GM12878 (cell line): ENCODE results near the gene RCOR2. TPM values are rescaled to one million over a fixed set of nuclear protein-coding genes. Genes with fewer than 3 reads are reported as not detected.
"Not testable (repeated sequence)": the region's sequence is repeated elsewhere in the genome, so short reads cannot be mapped to it uniquely, and the experiment has no call there.

Experiments
- ATAC-seq: fragments of 200-7000 bp; cut with Tn5 transposase; 3 replicates; pipeline ENCODE4 v1.9.1; 2020; ENCODE audit warnings: mild to moderate bottlenecking, moderate library complexity
- BruUV-seq: library from RNA; stranded (reverse); fragments of 400-500 nt; replicated peaks from 2 replicates; lab custom pipeline; 2021; lab: Mats Ljungman, UMichigan
- CTCF ChIA-PET: fragments of 300-600 bp; sonication (Branson Sonifier 250); formaldehyde crosslinking; extraction: SDS; loops from one replicate; lab custom pipeline; 2021; ENCODE audit warnings: inconsistent platforms; lab: Yijun Ruan, JAX
- POLR2A ChIA-PET: fragments of 350-600 bp; formaldehyde crosslinking; extraction: SDS; loops from one replicate; lab custom pipeline; 2021; ENCODE audit warnings: inconsistent platforms; lab: Charles Lee
- RAD21 ChIA-PET: fragments of 300-600 bp; sonication (Branson Sonifier 250); formaldehyde crosslinking; loops from one replicate; lab custom pipeline; 2023; ENCODE audit warnings: antibody characterized with exemption; ENCODE audit not compliant: unreplicated experiment; lab: Charles Lee
- SMC1A ChIA-PET: fragments of 300-600 bp; sonication (Branson Sonifier 250); formaldehyde crosslinking; loops from one replicate; lab custom pipeline; 2023; ENCODE audit not compliant: unreplicated experiment, uncharacterized antibody; lab: Charles Lee
- DNase-seq: peaks from one replicate; pipeline ENCODE4 v3.0.0-alpha.2; 2011; ENCODE audit warnings: low read depth, low spot score
- FAIRE-seq: peaks from 3 replicates; lab custom pipeline; 2011; peaks lifted over from hg19 to GRCh38; lab: Jason Lieb, UNC
- H2AFZ ChIP-seq: 2 replicates; pipeline ENCODE4 v1.6.0; 2011; ENCODE audit warnings: low read depth, low read length, control low read depth; ENCODE audit not compliant: control insufficient read depth
- H3K27ac ChIP-seq: 2 replicates; pipeline ENCODE4 v1.5.1; 2011; ENCODE audit warnings: control low read depth; ENCODE audit not compliant: control insufficient read depth, insufficient read depth
- H3K27me3 ChIP-seq, 2 experiments: replicated peaks in 1 of 2; 2 replicates each; pipeline versions ENCODE4 v1.6.0 to v1.6.1; 2011; ENCODE audit warnings: low read length in 1 of 2; ENCODE audit not compliant: control insufficient read depth in 2 of 2, insufficient read depth in 2 of 2
- H3K36me3 ChIP-seq, 2 experiments: 2 replicates each; pipeline ENCODE4 v1.5.1; 2011; ENCODE audit warnings: low read length in 1 of 2; ENCODE audit not compliant: control insufficient read depth in 2 of 2, insufficient read depth in 2 of 2
- H3K4me1 ChIP-seq: 2 replicates; pipeline ENCODE4 v1.6.1; 2011; ENCODE audit warnings: mild to moderate bottlenecking, low read length, moderate library complexity, mixed read lengths; ENCODE audit not compliant: control insufficient read depth, insufficient read depth
- H3K4me2 ChIP-seq: 2 replicates; pipeline ENCODE4 v1.6.0; 2011; ENCODE audit warnings: control low read depth; ENCODE audit not compliant: control insufficient read depth, insufficient read depth
- H3K4me3 ChIP-seq: fragments of 200-600 bp; sonication (generic); 2 replicates; pipeline ENCODE4 v1.5.1; 2016
- H3K79me2 ChIP-seq: 2 replicates; pipeline ENCODE4 v1.6.0; 2011; ENCODE audit warnings: low read length; ENCODE audit not compliant: control insufficient read depth, insufficient read depth
- H3K9ac ChIP-seq: 2 replicates; pipeline ENCODE4 v1.8.0; 2011; ENCODE audit warnings: low read length, control low read depth, mixed read lengths; ENCODE audit not compliant: control insufficient read depth, insufficient read depth
- H3K9me3 ChIP-seq: replicated peaks from 3 replicates; pipeline ENCODE4 v1.5.1; 2011; ENCODE audit warnings: mild to moderate bottlenecking, low read length; ENCODE audit not compliant: control insufficient read depth, insufficient read depth
- H4K20me1 ChIP-seq: 2 replicates; pipeline ENCODE4 v1.6.0; 2011; ENCODE audit not compliant: control insufficient read depth, insufficient read depth
- NKRF ChIP-seq: fragments of 450-650 bp; conservative IDR thresholded peaks from 2 replicates; pipeline ENCODE4 v1.6.1; 2017; ENCODE audit warnings: mild to moderate bottlenecking, moderate library complexity
- WGBS: methylation state at CpG from one replicate; pipeline ENCODE4 v1.1.6; 2016; ENCODE audit warnings: low lambda C conversion rate; ENCODE audit not compliant: insufficient replicate concordance, insufficient coverage; ENCODE audit errors: missing lambda C conversion rate; 5-methylcytosine and 5-hydroxymethylcytosine counted together
- in situ Hi-C: fragments of 300-500 bp; cut with MboI; formaldehyde crosslinking; loops from 9 replicates; pipeline ENCODE4 v1.14.3; 2018; ENCODE audit warnings: mixed read lengths
- intact Hi-C: fragments of 100-400 bp; cut with micrococcal nuclease; formaldehyde crosslinking; loops from one replicate; pipeline ENCODE4 v1.14.2; 2022; ENCODE audit not compliant: unreplicated experiment
- polyA plus RNA-seq, 11 experiments: library from polyadenylated mRNA; depleted of rRNA in 4 of 11; unstranded in 6 of 11; stranded (reverse) in 5 of 11; fragments of >200 nt; fragmentation: Nextera tagmentation in 4 of 11; fragmentation: Illumina TruSeq in 1 of 11; extraction: Ambion mirVana in 4 of 11; extraction: Trizol in 1 of 11; gene quantifications; 1 replicate in 1 of 11; 2 replicates in 10 of 11; pipeline versions ENCODE4 v1.2.1 to v1.2.3, GENCODE V29; 2011 to 2016; ENCODE audit warnings: inconsistent platforms in 2 of 11, missing spikeins in 2 of 11, low read depth in 1 of 11
- total RNA-seq, 4 experiments: library from RNA; depleted of rRNA in 3 of 4; stranded (reverse); fragments of >200 nt in 3 of 4; fragmentation: Illumina TruSeq in 1 of 4; extraction: Trizol in 1 of 4; gene quantifications; 2 replicates each; pipeline versions ENCODE4 v1.2.1 to v1.2.3, GENCODE V29; 2013 to 2021

RCOR2 gene
- total and polyA plus RNA-seq, 10 of the 15 experiments (the other 5 are each of a cell fraction or from before 2014, with no cell fraction given), result 0.06 to 0.32 (median 0.17) TPM; not detected in 5

GRCh38 chr11:63866211-63866610 lies 50.8 kb downstream of the RCOR2 start (continued):
- TF ChIP-seq NKRF, result no peak

GRCh38 chr11:63863620-63864019 lies 53.3 kb downstream of the RCOR2 start:
- BruUV-seq, H2AFZ ChIP-seq, in situ Hi-C loops, intact Hi-C loops, H3K4me3 ChIP-seq, H3K9ac ChIP-seq, H3K27ac ChIP-seq, H3K9me3 ChIP-seq, H3K27me3 ChIP-seq, RAD21 ChIA-PET, H4K20me1 ChIP-seq, ATAC-seq, FAIRE-seq, H3K4me2 ChIP-seq, DNase-seq: not testable (repeated sequence)
- ChIA-PET CTCF (interaction anchor here (0.8 to 4.6 kb wide), 5 partner anchors 11 to 82 kb away, joined by 3 to 22 read pairs (median 4); partner anchors contain the start of gene MARK2), SMC1A (interaction anchor here (13.9 kb wide), 1 partner anchor 23 kb away, joined by 153 read pairs; the partner anchor contains the start of gene MARK2), POLR2A (interaction anchor here (0.8 kb wide), 1 partner anchor 13 kb away, joined by 3 read pairs; no protein-coding TSS in a partner anchor)
- peaks cover 26% of the 10 kb centered on the region for H3K79me2 ChIP-seq
- peaks cover 5 to 12% of the 10 kb centered on the region in 2 experiments; a peak in 3 of 4 replicates for H3K36me3 ChIP-seq
- 98% methylated on average over 6 of the region's 6 CpGs for WGBS
- H3K4me1 ChIP-seq, result peaks cover 25% of the 10 kb centered on the region
